ENCODE measurements around the gene KLKB1.
"Not testable (repeated sequence)": the region's sequence is repeated elsewhere in the genome, so short reads cannot be mapped to it uniquely, and the experiment has no call there.

The KLKB1 gene

GRCh38 chr4:186266729-186267456, 39.6 kb downstream of the KLKB1 start:
- DNase-seq, result no peak
- Mint-ChIP-seq H3K36me3 (ENCODE audit: low read depth) (no peaks in the 10 kb centered on the region), H3K27ac (no peak overlapping the region), H3K4me1 (no peaks in the 10 kb centered on the region), H3K4me3 (no peak overlapping the region), H3K27me3 (peaks cover 26% of the 10 kb centered on the region), H3K9me3 (no peaks in the 10 kb centered on the region)
- ATAC-seq, result no peak

- no peaks in the 10 kb centered on the region for H3K36me3 Mint-ChIP-seq (ENCODE audit: low read depth)
- H3K27me3 Mint-ChIP-seq, result peaks cover 27% of the 10 kb centered on the region
- H3K27ac Mint-ChIP-seq, result no peak overlapping the region
- no peak overlapping the region for H3K4me3 Mint-ChIP-seq
- DNase-seq (no peak), ATAC-seq (no peak)
- no peaks in the 10 kb centered on the region for H3K4me1 Mint-ChIP-seq
- no peaks in the 10 kb centered on the region for H3K9me3 Mint-ChIP-seq
Measured at GRCh38 chr4:186271081-186271678, 43.9 kb downstream of the KLKB1 start.

GRCh38 chr4:186272699-186273391, 45.5 kb downstream of the KLKB1 start:
- ATAC-seq, result no peak

GRCh38 chr4:186273392-186273789, 46.1 kb downstream of the KLKB1 start:
- not testable (repeated sequence) for H3K9me3 Mint-ChIP-seq; H3K36me3 Mint-ChIP-seq (ENCODE audit: low read depth); H3K4me1 Mint-ChIP-seq; H3K27ac Mint-ChIP-seq; ATAC-seq; H3K4me3 Mint-ChIP-seq; DNase-seq
- peaks cover 16% of the 10 kb centered on the region for H3K27me3 Mint-ChIP-seq

More at GRCh38 chr4:186272699-186273391, 45.5 kb downstream of the KLKB1 start:
- no peak overlapping the region for H3K27ac Mint-ChIP-seq
- H3K4me3 Mint-ChIP-seq, result no peak overlapping the region
- peaks cover 14% of the 10 kb centered on the region for H3K27me3 Mint-ChIP-seq
- H3K36me3 Mint-ChIP-seq (ENCODE audit: low read depth), result no peaks in the 10 kb centered on the region
- no peaks in the 10 kb centered on the region for H3K4me1 Mint-ChIP-seq
- no peak for DNase-seq
- no peaks in the 10 kb centered on the region for H3K9me3 Mint-ChIP-seq

GRCh38 chr4:186283311-186283710, 56.0 kb downstream of the KLKB1 start:
- no peaks in the 10 kb centered on the region for H3K9me3 Mint-ChIP-seq
- no peaks in the 10 kb centered on the region for H3K36me3 Mint-ChIP-seq (ENCODE audit: low read depth)
- no peaks in the 10 kb centered on the region for H3K4me1 Mint-ChIP-seq
- DNase-seq (no peak), ATAC-seq (no peak)
- H3K27me3 Mint-ChIP-seq, result peaks cover 3% of the 10 kb centered on the region
- no peak overlapping the region for H3K27ac Mint-ChIP-seq
- H3K4me3 Mint-ChIP-seq, result no peak overlapping the region

- no peak for ATAC-seq
- H3K4me1 Mint-ChIP-seq, result no peaks in the 10 kb centered on the region
Measured at GRCh38 chr4:186285147-186285546, 57.8 kb downstream of the KLKB1 start.

GRCh38 chr4:186286581-186286980, 59.3 kb downstream of the KLKB1 start:
- DNase-seq (no peak), ATAC-seq (no peak)
- no peaks in the 10 kb centered on the region for H3K36me3 Mint-ChIP-seq (ENCODE audit: low read depth)
- H3K4me3 Mint-ChIP-seq, result no peak overlapping the region
- H3K9me3 Mint-ChIP-seq, result no peaks in the 10 kb centered on the region
- peaks cover 2% of the 10 kb centered on the region for H3K27me3 Mint-ChIP-seq
- no peaks in the 10 kb centered on the region for H3K4me1 Mint-ChIP-seq
- H3K27ac Mint-ChIP-seq, result no peak overlapping the region

More at GRCh38 chr4:186285147-186285546, 57.8 kb downstream of the KLKB1 start:
- H3K27me3 Mint-ChIP-seq, result no peaks in the 10 kb centered on the region
- H3K27ac Mint-ChIP-seq, result no peak overlapping the region
- no peak overlapping the region for H3K4me3 Mint-ChIP-seq
- H3K9me3 Mint-ChIP-seq, result no peaks in the 10 kb centered on the region
- no peak for DNase-seq
- H3K36me3 Mint-ChIP-seq (ENCODE audit: low read depth), result no peaks in the 10 kb centered on the region

GRCh38 chr4:186291256-186291890, 64.1 kb downstream of the KLKB1 start:
- Mint-ChIP-seq H3K4me1 (no peaks in the 10 kb centered on the region), H3K9me3 (no peaks in the 10 kb centered on the region), H3K27ac (no peak overlapping the region), H3K4me3 (no peak overlapping the region), H3K27me3 (peaks cover 4% of the 10 kb centered on the region), H3K36me3 (ENCODE audit: low read depth) (no peaks in the 10 kb centered on the region)
- no peak for DNase-seq
- ATAC-seq, result no peak

GRCh38 chr4:186294160-186294559, 66.9 kb downstream of the KLKB1 start:
- DNase-seq (no peak), ATAC-seq (no peak)
- no peak overlapping the region for H3K4me3 Mint-ChIP-seq
- H3K27ac Mint-ChIP-seq, result no peak overlapping the region
- no peaks in the 10 kb centered on the region for H3K36me3 Mint-ChIP-seq (ENCODE audit: low read depth)
- H3K9me3 Mint-ChIP-seq, result no peaks in the 10 kb centered on the region
- no peaks in the 10 kb centered on the region for H3K4me1 Mint-ChIP-seq
- peaks cover 16% of the 10 kb centered on the region for H3K27me3 Mint-ChIP-seq

GRCh38 chr4:186296481-186296880, 69.2 kb downstream of the KLKB1 start:
- Mint-ChIP-seq H3K4me1 (no peaks in the 10 kb centered on the region), H3K4me3 (no peak overlapping the region), H3K27me3 (peaks cover 17% of the 10 kb centered on the region), H3K27ac (no peak overlapping the region), H3K9me3 (no peaks in the 10 kb centered on the region), H3K36me3 (ENCODE audit: low read depth) (no peaks in the 10 kb centered on the region)
- no peak for ATAC-seq
- DNase-seq, result no peak

- peaks cover 17% of the 10 kb centered on the region for H3K27me3 Mint-ChIP-seq
- no peak overlapping the region for H3K27ac Mint-ChIP-seq
- ATAC-seq, result no peak
- H3K4me3 Mint-ChIP-seq, result no peak overlapping the region
- H3K9me3 Mint-ChIP-seq, result no peaks in the 10 kb centered on the region
- H3K4me1 Mint-ChIP-seq, result no peaks in the 10 kb centered on the region
- no peaks in the 10 kb centered on the region for H3K36me3 Mint-ChIP-seq (ENCODE audit: low read depth)
- DNase-seq, result no peak
Measured at GRCh38 chr4:186297013-186297645, 69.8 kb downstream of the KLKB1 start.

- Mint-ChIP-seq H3K27ac (no peak overlapping the region), H3K27me3 (peaks cover 18% of the 10 kb centered on the region), H3K4me1 (no peaks in the 10 kb centered on the region), H3K9me3 (no peaks in the 10 kb centered on the region), H3K36me3 (ENCODE audit: low read depth) (no peaks in the 10 kb centered on the region), H3K4me3 (no peak overlapping the region)
- ATAC-seq (peak; percentile 15), DNase-seq (no peak)
Measured at GRCh38 chr4:186298031-186298647, 70.8 kb downstream of the KLKB1 start.

GRCh38 chr4:186299291-186299690, 72.0 kb downstream of the KLKB1 start:
- peaks cover 18% of the 10 kb centered on the region for H3K27me3 Mint-ChIP-seq
- no peak overlapping the region for H3K27ac Mint-ChIP-seq
- H3K36me3 Mint-ChIP-seq (ENCODE audit: low read depth), result no peaks in the 10 kb centered on the region
- H3K4me3 Mint-ChIP-seq, result no peak overlapping the region
- no peaks in the 10 kb centered on the region for H3K9me3 Mint-ChIP-seq
- H3K4me1 Mint-ChIP-seq, result no peaks in the 10 kb centered on the region
- DNase-seq (no peak), ATAC-seq (no peak)
